Mesenchymal stem cell (in vitro differentiated cells and primary cell): ENCODE measurements around the gene FAM120B.

ENCODE experiments used
- DNase-seq: peaks from one replicate; pipeline ENCODE4 v3.0.0-alpha.2; 2013
- H2AFZ ChIP-seq: one replicate; pipeline ENCODE4 v1.6.1; 2013; ENCODE audit warnings: low read depth, mild to moderate bottlenecking, control low read depth, inconsistent platforms, low read length, moderate library complexity
- H2AK5ac ChIP-seq: 2 replicates; pipeline ENCODE4 v1.6.1; 2013; ENCODE audit warnings: low read length, moderate library complexity, mild to moderate bottlenecking, inconsistent platforms; ENCODE audit not compliant: severe bottlenecking
- H2BK120ac ChIP-seq: one replicate; pipeline ENCODE4 v1.6.1; 2013; ENCODE audit warnings: low read depth, mild to moderate bottlenecking, inconsistent platforms, low read length, moderate library complexity
- H2BK12ac ChIP-seq, 2 experiments: one replicate each; pipeline ENCODE4 v1.6.1; 2013; ENCODE audit warnings: inconsistent platforms in 2 of 2, low read length in 2 of 2, mild to moderate bottlenecking in 2 of 2, moderate library complexity in 2 of 2, control low read depth in 1 of 2
- H2BK15ac ChIP-seq: one replicate; pipeline ENCODE4 v1.6.1; 2013; ENCODE audit warnings: mild to moderate bottlenecking, low read depth, inconsistent platforms; ENCODE audit not compliant: poor library complexity, severe bottlenecking
- H2BK5ac ChIP-seq: 2 replicates; pipeline ENCODE4 v1.6.1; 2013; ENCODE audit warnings: low read depth, mild to moderate bottlenecking, low read length, control low read depth, inconsistent platforms; ENCODE audit not compliant: poor library complexity, severe bottlenecking
- H3K14ac ChIP-seq, 2 experiments: one replicate each; pipeline ENCODE4 v1.6.1; 2013; ENCODE audit warnings: inconsistent platforms in 2 of 2, low read length in 2 of 2, control low read depth in 1 of 2, mild to moderate bottlenecking in 1 of 2, moderate library complexity in 1 of 2
- H3K18ac ChIP-seq, 2 experiments: one replicate each; pipeline ENCODE4 v1.6.1; 2013; ENCODE audit warnings: inconsistent platforms in 2 of 2, low read length in 2 of 2, control low read depth in 1 of 2, low read depth in 1 of 2, mild to moderate bottlenecking in 1 of 2
- H3K23ac ChIP-seq, 2 experiments: one replicate each; pipeline ENCODE4 v1.6.1; 2013; ENCODE audit warnings: inconsistent platforms in 2 of 2, low read length in 2 of 2, mild to moderate bottlenecking in 2 of 2, moderate library complexity in 2 of 2, control low read depth in 1 of 2
- H3K27ac ChIP-seq: 2 replicates; pipeline ENCODE4 v1.5.1; 2013; ENCODE audit warnings: mild to moderate bottlenecking, moderate library complexity, low read length, control low read depth, inconsistent platforms; ENCODE audit not compliant: poor library complexity, severe bottlenecking
- H3K27me3 ChIP-seq, 2 experiments: 2 replicates each; pipeline versions ENCODE4 v1.6.1 to v1.7.0; 2013; ENCODE audit warnings: low read length in 2 of 2, mild to moderate bottlenecking in 2 of 2, moderate library complexity in 2 of 2, control low read depth in 1 of 2, inconsistent platforms in 1 of 2; ENCODE audit not compliant: control insufficient read depth in 1 of 2, insufficient read depth in 1 of 2
- H3K36me3 ChIP-seq, 2 experiments: 2 replicates each; pipeline versions ENCODE4 v1.6.1 to v1.7.0; 2013; ENCODE audit warnings: low read length in 2 of 2, control low read depth in 1 of 2, inconsistent platforms in 1 of 2, low read depth in 1 of 2, mild to moderate bottlenecking in 1 of 2; ENCODE audit not compliant: insufficient read depth in 2 of 2, control insufficient read depth in 1 of 2
- H3K4ac ChIP-seq, 2 experiments: one replicate each; pipeline ENCODE4 v1.6.1; 2013; ENCODE audit warnings: inconsistent platforms in 2 of 2, low read length in 2 of 2, mild to moderate bottlenecking in 2 of 2, moderate library complexity in 2 of 2, control low read depth in 1 of 2, low read depth in 1 of 2
- H3K4me1 ChIP-seq: 2 replicates; pipeline ENCODE4 v1.6.1; 2013; ENCODE audit warnings: low read depth, low read length, control low read depth; ENCODE audit not compliant: control insufficient read depth, insufficient read depth
- H3K4me2 ChIP-seq: 2 replicates; pipeline ENCODE4 v1.6.1; 2013; ENCODE audit warnings: low read length, mild to moderate bottlenecking, inconsistent platforms; ENCODE audit not compliant: poor library complexity, severe bottlenecking
- H3K4me3 ChIP-seq, 2 experiments: 2 replicates each; pipeline versions ENCODE4 v1.5.1 to v1.7.0; 2013; ENCODE audit warnings: low read length in 2 of 2, mild to moderate bottlenecking in 2 of 2, control low read depth in 1 of 2, low read depth in 1 of 2; ENCODE audit not compliant: insufficient read depth in 1 of 2
- H3K79me1 ChIP-seq: replicated peaks from 2 replicates; pipeline ENCODE4 v1.6.1; 2013; ENCODE audit warnings: mild to moderate bottlenecking, control low read depth, low read length, inconsistent platforms; ENCODE audit not compliant: poor library complexity, severe bottlenecking
- H3K9ac ChIP-seq: 2 replicates; pipeline ENCODE4 v1.7.0; 2013; ENCODE audit warnings: mild to moderate bottlenecking, low read length, moderate library complexity
- H3K9me3 ChIP-seq: 2 replicates; pipeline ENCODE4 v1.7.0; 2013; ENCODE audit warnings: mild to moderate bottlenecking, low read length; ENCODE audit not compliant: control insufficient read depth
- H4K8ac ChIP-seq: one replicate; pipeline ENCODE4 v1.6.1; 2013; ENCODE audit warnings: inconsistent platforms, mild to moderate bottlenecking, low read length, moderate library complexity
- H4K91ac ChIP-seq: one replicate; pipeline ENCODE4 v1.6.1; 2013; ENCODE audit warnings: mild to moderate bottlenecking, low read length, inconsistent platforms
- WGBS: methylation state at CpG from one replicate; pipeline ENCODE4 v1.1.7; 2013; ENCODE audit warnings: mixed read lengths; 5-methylcytosine and 5-hydroxymethylcytosine counted together

The FAM120B gene

GRCh38 chr6:170423030-170423429 lies 116.5 kb downstream of the FAM120B start:
- peak overlapping the region; percentile 20 to 37 for H3K4me3 ChIP-seq
- no peaks in the 10 kb centered on the region for H3K9me3 ChIP-seq
- H2BK12ac ChIP-seq: no peak overlapping the region
- peak overlapping the region; percentile 9 for H2AK5ac ChIP-seq
- H3K27me3 ChIP-seq: peaks cover 0 to 37% of the 10 kb centered on the region in 2 experiments
- no peak overlapping the region for H2BK15ac ChIP-seq
- peak overlapping the region in 1 of 2 experiments; percentile 12 for H3K18ac ChIP-seq
- H3K14ac ChIP-seq: no peak overlapping the region
- H3K23ac ChIP-seq: no peak overlapping the region
- WGBS: 46% methylated on average over 25 of the region's 29 CpGs
- H3K9ac ChIP-seq: no peak overlapping the region
- peak overlapping the region; percentile 65 for H4K91ac ChIP-seq
- H3K36me3 ChIP-seq: no peaks in the 10 kb centered on the region
- no peak overlapping the region for H2BK5ac ChIP-seq
- H3K27ac ChIP-seq: no peak overlapping the region
- DNase-seq: no peak
- no peak overlapping the region for H4K8ac ChIP-seq
- peaks cover 14% of the 10 kb centered on the region for H3K4me1 ChIP-seq
- H3K4ac ChIP-seq: no peak overlapping the region
- no peak overlapping the region for H2BK120ac ChIP-seq
- peak overlapping the region; percentile 30 for H2AFZ ChIP-seq
- H3K79me1 ChIP-seq: no peaks in the 10 kb centered on the region
- H3K4me2 ChIP-seq: no peak overlapping the region

- Histone ChIP-seq H3K4ac (no peak overlapping the region), H3K36me3 (no peaks in the 10 kb centered on the region), H2BK5ac (no peak overlapping the region), H3K14ac (no peak overlapping the region), H3K18ac (no peak overlapping the region), H3K27ac (no peak overlapping the region), H3K9ac (no peak overlapping the region), H4K8ac (no peak overlapping the region), H2BK120ac (no peak overlapping the region), H2AK5ac (no peak overlapping the region), H3K4me3 (no peak overlapping the region), H2AFZ (no peak overlapping the region), H4K91ac (no peak overlapping the region), H2BK15ac (no peak overlapping the region), H3K27me3 (peaks cover 0 to 37% of the 10 kb centered on the region in 2 experiments), H3K4me2 (no peak overlapping the region), H2BK12ac (no peak overlapping the region), H3K79me1 (no peaks in the 10 kb centered on the region), H3K9me3 (no peaks in the 10 kb centered on the region), H3K4me1 (peaks cover 14% of the 10 kb centered on the region), H3K23ac (no peak overlapping the region)
- WGBS: 91% methylated on average over 19 of the region's 19 CpGs
- DNase-seq: no peak
Measured at GRCh38 chr6:170423814-170424603, 117.5 kb downstream of the FAM120B start.

- Histone ChIP-seq H3K18ac (no peak overlapping the region), H3K4me3 (no peak overlapping the region), H2BK120ac (no peak overlapping the region), H2BK5ac (no peak overlapping the region), H2AK5ac (peak overlapping the region; percentile 39), H4K8ac (no peak overlapping the region), H2BK12ac (no peak overlapping the region), H3K79me1 (no peaks in the 10 kb centered on the region), H3K36me3 (no peaks in the 10 kb centered on the region), H3K23ac (no peak overlapping the region), H3K27me3 (peaks cover 0 to 32% of the 10 kb centered on the region in 2 experiments), H3K4ac (no peak overlapping the region), H3K4me2 (no peak overlapping the region), H3K14ac (no peak overlapping the region), H3K4me1 (peaks cover 14% of the 10 kb centered on the region), H4K91ac (no peak overlapping the region), H3K27ac (no peak overlapping the region), H2AFZ (no peak overlapping the region), H2BK15ac (no peak overlapping the region), H3K9ac (no peak overlapping the region), H3K9me3 (no peaks in the 10 kb centered on the region)
- DNase-seq: no peak
- WGBS: 96% methylated on average over 7 of the region's 7 CpGs
Measured at GRCh38 chr6:170424604-170425126, 118.1 kb downstream of the FAM120B start.

GRCh38 chr6:170429450-170429849 lies 122.9 kb downstream of the FAM120B start:
- H3K9me3 ChIP-seq: no peaks in the 10 kb centered on the region
- no peak overlapping the region for H3K18ac ChIP-seq
- H3K4ac ChIP-seq: no peak overlapping the region
- H2BK12ac ChIP-seq: no peak overlapping the region
- H3K27me3 ChIP-seq: peaks cover 0 to 18% of the 10 kb centered on the region in 2 experiments
- no peak overlapping the region for H3K27ac ChIP-seq
- H3K4me2 ChIP-seq: no peak overlapping the region
- 70% methylated on average over 7 of the region's 7 CpGs for WGBS
- peaks cover 15% of the 10 kb centered on the region for H3K4me1 ChIP-seq
- H2BK120ac ChIP-seq: no peak overlapping the region
- no peak overlapping the region for H3K23ac ChIP-seq
- no peak overlapping the region for H2BK15ac ChIP-seq
- no peak overlapping the region for H3K4me3 ChIP-seq
- H2AK5ac ChIP-seq: no peak overlapping the region
- H4K91ac ChIP-seq: no peak overlapping the region
- peak; percentile 22 for DNase-seq
- no peaks in the 10 kb centered on the region for H3K79me1 ChIP-seq
- H3K14ac ChIP-seq: no peak overlapping the region
- H2BK5ac ChIP-seq: no peak overlapping the region
- H4K8ac ChIP-seq: no peak overlapping the region
- H3K36me3 ChIP-seq: no peaks in the 10 kb centered on the region
- H2AFZ ChIP-seq: no peak overlapping the region
- H3K9ac ChIP-seq: peak overlapping the region; percentile 57
